HCT116 (cell line): Measurements from ENCODE around the gene POU2AF2. TPM values are rescaled to one million over a fixed set of nuclear protein-coding genes. Genes with fewer than 3 reads are reported as not detected.
A peak's percentile ranks its signal among the peaks of the same experiment; 100 is the strongest.

Experiments
- ATAC-seq: fragments of 200-7000 bp; cut with Tn5 transposase; 2 replicates; pipeline ENCODE4 v1.9.1; 2020; ENCODE audit warnings: mild to moderate bottlenecking, moderate library complexity
- BruUV-seq: library from RNA; stranded (reverse); fragments of 400-500 nt; replicated peaks from 2 replicates; lab custom pipeline; 2021; lab: Mats Ljungman, UMichigan
- CTCF ChIA-PET: fragments of 300-600 bp; sonication (Branson Sonifier 250); formaldehyde crosslinking; loops from one replicate; lab custom pipeline; 2021; ENCODE audit warnings: antibody characterized with exemption; lab: Charles Lee
- POLR2A ChIA-PET: fragments of 300-600, 350-600 bp; sonication (Branson Sonifier 250); formaldehyde crosslinking; loops from one replicate; lab custom pipeline; 2021; ENCODE audit warnings: antibody characterized with exemption; lab: Charles Lee
- RAD21 ChIA-PET, 2 experiments: fragments of 300-600 bp; sonication (Branson Sonifier 250); formaldehyde crosslinking; loops; one replicate each; lab custom pipeline; 2023; ENCODE audit warnings: low total read pairs in 2 of 2; ENCODE audit not compliant: uncharacterized antibody in 2 of 2, unreplicated experiment in 2 of 2, low non-redundant PET in 1 of 2; lab: Charles Lee
- DNase-seq: peaks from one replicate; pipeline ENCODE4 v3.0.0-alpha.2; 2010; ENCODE audit warnings: low read depth, low spot score
- H2AFZ ChIP-seq: fragments of 200-600 bp; shearing (Covaris generic), sonication (generic); 2 replicates; pipeline ENCODE4 v1.6.1; 2017; ENCODE audit warnings: low read depth, mixed run types, mixed read lengths, antibody characterized with exemption, low read length; ENCODE audit not compliant: poor library complexity, severe bottlenecking
- H3K27ac ChIP-seq: 2 replicates; pipeline ENCODE4 v1.5.1; 2012; ENCODE audit warnings: low read depth, low read length
- H3K27me3 ChIP-seq: fragments of 200-600 bp; sonication (generic); 2 replicates; pipeline ENCODE4 v1.6.1; 2016; ENCODE audit warnings: mixed run types, low read length, mixed read lengths; ENCODE audit not compliant: insufficient read depth
- H3K36me3 ChIP-seq, 2 experiments: fragments of 200-500 bp in 1 of 2; fragments of 200-600 bp in 1 of 2; sonication (Bioruptor generic) in 1 of 2; sonication (generic) in 1 of 2; 2 replicates each; pipeline versions ENCODE4 v1.5.1 to v1.6.1; 2014 to 2016; ENCODE audit warnings: low read length in 2 of 2, inconsistent platforms in 1 of 2, mixed read lengths in 1 of 2, mixed run types in 1 of 2; ENCODE audit not compliant: insufficient read depth in 2 of 2, control insufficient read depth in 1 of 2
- H3K4me1 ChIP-seq, 2 experiments: fragments of 200-600 bp in 1 of 2; sonication (generic) in 1 of 2; 2 replicates each; pipeline versions ENCODE4 v1.5.1 to v1.6.1; 2012 to 2017; ENCODE audit warnings: low read length in 2 of 2, inconsistent platforms in 1 of 2, mild to moderate bottlenecking in 1 of 2, mixed read lengths in 1 of 2, mixed run types in 1 of 2, moderate library complexity in 1 of 2; ENCODE audit not compliant: insufficient read depth in 2 of 2, control insufficient read depth in 1 of 2
- H3K4me2 ChIP-seq: fragments of 200-600 bp; sonication (generic); 2 replicates; pipeline ENCODE4 v1.6.1; 2017; ENCODE audit warnings: mixed run types, low read length, mixed read lengths
- H3K4me3 ChIP-seq, 2 experiments: fragments of 200-600 bp in 1 of 2; sonication (generic) in 1 of 2; replicated peaks in 1 of 2; 2 replicates each; pipeline ENCODE4 v1.5.1; 2011 to 2016; ENCODE audit warnings: low read length in 2 of 2, control low read depth in 1 of 2, low read depth in 1 of 2, mild to moderate bottlenecking in 1 of 2, mixed read lengths in 1 of 2, mixed run types in 1 of 2
- H3K79me2 ChIP-seq: fragments of 200-600 bp; sonication (generic); 2 replicates; pipeline ENCODE4 v1.6.1; 2017; ENCODE audit warnings: mild to moderate bottlenecking, mixed run types, low read length, moderate library complexity, mixed read lengths; ENCODE audit not compliant: insufficient read depth
- H3K9ac ChIP-seq: fragments of 200-600 bp; sonication (generic); 2 replicates; pipeline ENCODE4 v1.6.1; 2016; ENCODE audit warnings: low read length, mixed read lengths
- H3K9me2 ChIP-seq: fragments of 200-600 bp; sonication (generic), shearing (Covaris generic); 2 replicates; pipeline ENCODE4 v1.6.1; 2017; ENCODE audit warnings: mixed run types, mild to moderate bottlenecking, moderate library complexity; ENCODE audit not compliant: insufficient read depth
- H3K9me3 ChIP-seq, 2 experiments: fragments of 200-500 bp in 1 of 2; fragments of 200-600 bp in 1 of 2; sonication (Bioruptor generic) in 1 of 2; sonication (generic) in 1 of 2; 2 replicates each; pipeline ENCODE4 v1.6.1; 2014 to 2017; ENCODE audit warnings: low read length in 2 of 2, mixed read lengths in 2 of 2, inconsistent platforms in 1 of 2, low read depth in 1 of 2, mild to moderate bottlenecking in 1 of 2, mixed run types in 1 of 2, moderate library complexity in 1 of 2; ENCODE audit not compliant: control insufficient read depth in 1 of 2, insufficient read depth in 1 of 2
- H4K20me1 ChIP-seq: fragments of 200-600 bp; sonication (generic), shearing (Covaris generic); 2 replicates; pipeline ENCODE4 v1.6.1; 2017; ENCODE audit warnings: mixed run types, mild to moderate bottlenecking, moderate library complexity; ENCODE audit not compliant: insufficient read depth
- ATF3 ChIP-seq: IDR thresholded peaks from 2 replicates; pipeline ENCODE4 v1.6.1; 2012
- CBX3 ChIP-seq: IDR thresholded peaks from 2 replicates; pipeline ENCODE4 v1.6.1; 2012; ENCODE audit warnings: low read depth
- CTCF ChIP-seq, 3 experiments: fragments of 200-600 bp in 1 of 3; sonication (generic) in 1 of 3; IDR thresholded peaks in 2 of 3; conservative IDR thresholded peaks in 1 of 3; 2 replicates each; pipeline ENCODE4 v1.5.1; 2012 to 2017; ENCODE audit warnings: low read depth in 2 of 3, low read length in 2 of 3, antibody characterized with exemption in 1 of 3, borderline replicate concordance in 1 of 3, control low read depth in 1 of 3, mild to moderate bottlenecking in 1 of 3, mixed read lengths in 1 of 3, mixed run types in 1 of 3, moderate library complexity in 1 of 3; ENCODE audit not compliant: insufficient read depth in 1 of 3
- POLR2A ChIP-seq: IDR thresholded peaks from 2 replicates; pipeline ENCODE4 v1.7.0; 2011; ENCODE audit warnings: borderline replicate concordance; ENCODE audit not compliant: insufficient read depth, insufficient read length; ENCODE audit errors: extremely low read depth
- RAD21 ChIP-seq: IDR thresholded peaks from 2 replicates; pipeline ENCODE4 v1.6.1; 2012; ENCODE audit warnings: low read depth, mild to moderate bottlenecking
- SIN3A ChIP-seq: IDR thresholded peaks from 2 replicates; pipeline ENCODE4 v1.6.1; 2012; ENCODE audit warnings: low read depth
- SP1 ChIP-seq: IDR thresholded peaks from 2 replicates; pipeline ENCODE4 v1.6.1; 2012; ENCODE audit warnings: low read depth
- ZBTB33 ChIP-seq: IDR thresholded peaks from 2 replicates; pipeline ENCODE4 v1.6.1; 2011; ENCODE audit warnings: mild to moderate bottlenecking, low read length, moderate library complexity; ENCODE audit not compliant: insufficient replicate concordance; ENCODE audit errors: extremely low read depth
- intact Hi-C: fragments of 100-400 bp; cut with micrococcal nuclease; formaldehyde crosslinking; loops from 2 replicates; pipeline ENCODE4 v1.10.0; 2022
- total RNA-seq: library from RNA; stranded (reverse); gene quantifications from one replicate; pipeline ENCODE4 v1.2.1, GENCODE V29; 2021; ENCODE audit not compliant: unreplicated experiment

Gene POU2AF2
- total RNA-seq, 1 experiment from 2014 or later = not detected

- intact Hi-C loops = no loop called here
- Histone ChIP-seq H3K9me3 (no peaks in the 10 kb centered on the region), H2AFZ (no peak overlapping the region), H3K27ac (no peak overlapping the region), H3K4me1 (no peaks in the 10 kb centered on the region; a peak in 1 of 4 replicates), H3K4me2 (no peak overlapping the region), H3K4me3 (no peak overlapping the region), H3K36me3 (no peaks in the 10 kb centered on the region), H3K27me3 (peaks cover 46% of the 10 kb centered on the region), H3K9ac (no peak overlapping the region), H3K79me2 (no peaks in the 10 kb centered on the region), H3K9me2 (no peaks in the 10 kb centered on the region), H4K20me1 (no peaks in the 10 kb centered on the region)
- TF ChIP-seq ATF3 (no peak), SIN3A (no peak), CTCF (IDR thresholded peaks at IDR 0.05 in 2 of 3, conservative IDR thresholded peaks at IDR 0.05 in 1 of 3; ENCODE audit: borderline replicate concordance in 1 of 3, insufficient read depth in 1 of 3, low read depth in 2 of 3, low read length in 2 of 3) (no peak), RAD21 (peak; percentile 17; the same call in 1 of the 2 replicates), ZBTB33 (no peak), POLR2A (no peak), CBX3 (no peak), SP1 (no peak)
- ChIA-PET CTCF (no interaction called here), POLR2A (no interaction called here), RAD21 (no interaction called here)
- ATAC-seq (peak; percentile 63), DNase-seq (no peak)
- BruUV-seq = no TSS peak
Observed at GRCh38 chr11:111307472-111308108, 62.1 kb downstream of the POU2AF2 start.
